ENCODE data around the gene TMEM272.

TMEM272 gene

DNA sequence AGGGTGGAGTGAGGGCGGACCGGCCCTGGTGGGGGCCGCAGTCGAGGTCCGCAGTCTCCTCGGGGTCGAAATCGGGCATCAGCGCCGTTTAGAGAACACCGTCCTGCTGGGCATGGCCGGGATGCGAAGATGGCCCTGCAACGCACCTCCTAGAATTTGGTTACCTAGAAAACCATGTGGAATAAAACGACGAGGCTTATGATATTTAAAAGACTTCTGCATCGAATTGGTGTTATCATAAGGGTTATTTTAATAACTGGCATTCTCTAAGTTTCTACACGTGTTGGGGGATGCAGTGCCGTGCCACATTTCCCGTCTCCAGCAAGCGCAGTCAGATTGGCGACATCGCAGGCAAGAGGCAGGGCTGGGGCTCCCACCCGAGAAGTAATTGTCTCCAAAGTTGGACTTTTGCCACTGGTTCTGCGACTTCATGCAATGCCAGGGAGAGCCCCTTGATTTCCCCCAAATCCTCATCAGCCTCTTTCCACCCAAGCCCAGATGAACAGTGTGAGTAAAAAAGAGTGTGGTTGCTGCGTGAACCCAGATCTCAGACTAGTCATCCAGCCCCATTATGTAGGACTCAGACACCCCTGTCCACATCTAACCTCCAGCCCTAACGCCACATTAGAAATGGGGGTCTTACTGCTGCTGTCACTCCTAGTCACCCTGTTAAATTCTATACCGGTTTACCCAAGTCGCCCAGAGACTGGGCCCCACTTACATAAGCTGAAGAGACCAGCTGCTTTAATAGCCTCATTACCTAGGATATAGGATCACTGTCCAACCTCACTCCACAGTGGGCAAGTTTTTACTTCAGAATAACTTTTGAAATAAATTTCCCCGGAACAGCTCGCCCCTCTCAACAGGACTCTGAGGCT, 40.4 kb downstream of the TMEM272 start:
- H3K27ac ChIP-seq (ENCODE audit: low read depth, low read length, severe bottlenecking) = peak overlapping the region; percentile 94
- WGBS, 2 experiments (ENCODE audit: insufficient coverage in 2 of 2) = 30 to 36% methylated on average over 24 to 29 of the region's 31 CpGs
- H3K4me1 ChIP-seq (ENCODE audit: control insufficient read depth, insufficient read depth, low read length, poor library complexity, severe bottlenecking) = peaks cover 17% of the 10 kb centered on the region
- H3K36me3 ChIP-seq (ENCODE audit: control insufficient read depth, insufficient read depth, low read length) = no peaks in the 10 kb centered on the region
- H3K9me3 ChIP-seq (ENCODE audit: control insufficient read depth, low read length) = no peaks in the 10 kb centered on the region
- peak overlapping the region; percentile 65 for H3K4me3 ChIP-seq (ENCODE audit: extremely low read depth, insufficient read depth, low read length, poor library complexity, severe bottlenecking)

DNA sequence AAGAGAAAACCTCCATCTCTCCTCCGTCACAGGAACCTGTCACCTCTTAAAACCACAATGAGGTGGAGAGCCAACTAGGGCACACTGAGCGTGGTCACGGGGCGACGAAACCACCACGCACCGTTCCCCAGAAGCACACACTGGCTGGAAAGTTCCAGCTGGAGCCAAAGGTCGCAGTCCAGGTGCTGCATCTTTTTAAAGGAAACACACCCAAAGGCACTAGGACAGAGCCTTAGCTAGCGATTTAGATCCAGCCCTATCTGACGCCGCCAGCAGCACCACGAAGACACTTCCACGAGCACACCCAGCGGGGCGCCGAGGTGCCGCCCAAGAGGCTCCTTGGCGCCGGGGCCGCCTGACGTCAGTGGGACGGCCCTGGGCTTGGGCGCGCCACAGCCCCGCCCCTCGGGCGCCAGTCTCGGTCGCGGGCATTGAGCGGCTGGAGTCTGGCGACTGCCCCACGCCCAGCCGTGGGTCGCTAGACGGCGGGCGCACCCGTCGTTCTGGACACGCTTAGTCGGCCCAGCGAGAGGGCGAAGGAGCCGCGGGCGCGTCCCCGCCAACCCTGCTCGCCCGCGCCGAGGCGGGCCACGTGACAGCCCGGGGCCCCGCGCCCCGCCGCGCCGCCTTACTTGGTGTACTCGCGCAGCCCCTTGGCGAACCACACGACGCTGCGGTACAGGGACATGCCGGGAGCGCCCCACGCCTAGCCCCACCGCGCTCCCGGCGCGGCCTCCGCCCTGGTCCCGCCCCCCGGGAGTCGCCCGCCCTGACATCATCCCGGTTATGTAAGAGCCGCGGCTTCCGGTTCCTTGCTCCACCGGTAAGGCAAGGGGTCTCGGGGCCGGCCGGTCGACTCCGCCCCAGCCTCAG, 41.3 kb downstream of the TMEM272 start, which contains the start of gene DHRS12:
TSS of gene DHRS12 (minus strand) at position 742 of the 873 bp plus-strand sequence. CDS start 4,504 bp downstream, outside the sequence.
- Histone ChIP-seq H3K4me3 (ENCODE audit: extremely low read depth, insufficient read depth, low read length, poor library complexity, severe bottlenecking) (peak within 1 kb of the TSS; percentile 65), H3K36me3 (ENCODE audit: control insufficient read depth, insufficient read depth, low read length) (no peaks in the 10 kb centered on the region), H3K27ac (ENCODE audit: low read depth, low read length, severe bottlenecking) (peak within 1 kb of the TSS; percentile 94), H3K9me3 (ENCODE audit: control insufficient read depth, low read length) (no peaks in the 10 kb centered on the region), H3K4me1 (ENCODE audit: control insufficient read depth, insufficient read depth, low read length, poor library complexity, severe bottlenecking) (peaks cover 17% of the 10 kb centered on the region)
- WGBS, 2 experiments (ENCODE audit: insufficient coverage in 2 of 2) = 2% methylated on average over 56 to 86 of the region's 91 CpGs

DNA sequence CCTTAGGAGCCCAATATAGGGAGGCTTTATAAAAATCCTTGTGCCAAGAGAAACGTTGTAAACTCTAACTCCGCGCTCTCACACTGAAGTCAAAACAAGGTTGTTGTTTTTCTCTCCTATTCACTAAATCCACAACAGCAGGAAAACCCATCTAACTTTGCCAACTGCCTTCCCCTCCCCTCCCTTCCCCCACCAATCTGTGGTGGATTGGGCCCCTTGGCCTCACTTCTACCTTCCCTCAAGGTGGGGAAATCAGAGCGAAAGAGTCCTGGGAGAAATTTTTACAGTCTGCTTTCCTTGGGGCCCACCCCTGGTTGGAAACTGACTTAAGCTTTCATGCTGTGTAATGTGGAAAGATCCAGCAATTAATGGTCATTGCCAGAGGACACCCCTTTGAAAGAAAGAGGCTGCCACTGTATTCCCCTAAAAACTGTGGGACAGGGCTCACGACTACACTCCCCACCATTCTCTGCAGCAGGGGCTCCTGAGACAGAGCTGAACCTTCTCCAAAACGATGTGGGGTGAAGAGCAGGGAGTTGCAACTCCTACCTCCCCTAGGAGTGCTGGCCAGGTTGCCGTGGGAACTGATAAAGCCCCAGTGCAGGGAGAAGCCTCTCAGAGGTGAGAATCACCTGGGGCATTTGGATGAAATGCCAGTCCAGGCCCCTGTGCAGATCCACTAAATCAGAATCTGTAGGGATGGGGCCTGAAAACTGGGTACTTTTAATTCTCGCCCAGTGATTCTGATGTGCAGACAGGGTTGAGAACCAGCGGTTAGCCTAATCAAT, 42.2 kb downstream of the TMEM272 start:
- Histone ChIP-seq H3K9me3 (ENCODE audit: control insufficient read depth, low read length) (no peaks in the 10 kb centered on the region), H3K27ac (ENCODE audit: low read depth, low read length, severe bottlenecking) (peak overlapping the region; percentile 94), H3K36me3 (ENCODE audit: control insufficient read depth, insufficient read depth, low read length) (no peaks in the 10 kb centered on the region), H3K4me1 (ENCODE audit: control insufficient read depth, insufficient read depth, low read length, poor library complexity, severe bottlenecking) (peaks cover 17% of the 10 kb centered on the region), H3K4me3 (ENCODE audit: extremely low read depth, insufficient read depth, low read length, poor library complexity, severe bottlenecking) (peak overlapping the region; percentile 65)
- 56 to 64% methylated on average over 3 to 7 of the region's 9 CpGs for WGBS, 2 experiments (ENCODE audit: insufficient coverage in 2 of 2)

DNA sequence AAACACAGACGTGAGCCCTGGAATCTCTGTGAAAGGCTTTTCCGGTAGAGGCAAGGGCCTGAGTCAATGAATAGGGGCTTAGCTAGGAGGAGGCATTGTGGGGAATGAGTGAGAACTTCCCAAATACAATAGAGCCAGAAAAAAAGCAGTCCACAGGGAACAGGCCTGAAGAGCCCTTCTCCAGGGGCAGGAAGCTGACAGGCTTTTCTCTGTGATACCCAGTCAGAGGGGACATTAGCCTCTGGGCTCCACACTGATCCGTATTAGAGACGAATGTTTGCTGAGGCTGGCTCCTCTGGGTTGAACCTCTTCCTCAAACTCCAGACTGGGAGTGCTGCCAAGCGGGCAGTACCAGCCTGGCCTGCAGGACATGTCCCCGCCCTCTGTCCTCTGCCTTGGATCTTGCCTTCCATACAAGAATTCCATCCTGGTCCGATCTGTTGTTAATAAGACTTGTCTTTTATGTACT, 43.3 kb downstream of the TMEM272 start:
- 68% methylated on average over 4 of the region's 7 CpGs for WGBS, 2 experiments (ENCODE audit: insufficient coverage in 2 of 2)
- H3K9me3 ChIP-seq (ENCODE audit: control insufficient read depth, low read length) = no peaks in the 10 kb centered on the region
- no peaks in the 10 kb centered on the region for H3K36me3 ChIP-seq (ENCODE audit: control insufficient read depth, insufficient read depth, low read length)
- peak overlapping the region; percentile 18 for H3K27ac ChIP-seq (ENCODE audit: low read depth, low read length, severe bottlenecking)
- peaks cover 17% of the 10 kb centered on the region for H3K4me1 ChIP-seq (ENCODE audit: control insufficient read depth, insufficient read depth, low read length, poor library complexity, severe bottlenecking)
- H3K4me3 ChIP-seq (ENCODE audit: extremely low read depth, insufficient read depth, low read length, poor library complexity, severe bottlenecking) = no peak overlapping the region

DNA sequence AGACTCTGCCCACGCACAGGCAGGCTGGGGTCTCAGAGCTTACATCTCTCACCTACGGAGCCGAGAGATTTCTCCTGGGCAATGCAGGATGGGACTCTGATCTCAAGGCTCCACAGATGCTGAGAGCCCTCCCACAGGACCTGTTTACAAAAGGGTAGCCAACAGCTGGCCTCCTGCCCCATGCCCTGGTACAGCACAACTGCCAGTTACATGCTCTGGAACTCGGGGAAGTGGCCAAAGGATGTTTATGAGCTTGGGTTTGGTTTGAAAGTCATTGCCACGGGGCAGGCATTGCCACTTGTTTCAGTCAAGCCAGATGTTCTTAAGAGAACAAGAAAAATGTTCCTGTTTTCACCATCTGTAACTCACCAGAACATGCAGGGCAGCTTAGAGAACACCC, 44.5 kb downstream of the TMEM272 start:
- 78 to 92% methylated on average over 3 to 4 of the region's 5 CpGs for WGBS, 2 experiments (ENCODE audit: insufficient coverage in 2 of 2)
- Histone ChIP-seq H3K36me3 (ENCODE audit: control insufficient read depth, insufficient read depth, low read length) (no peaks in the 10 kb centered on the region), H3K4me1 (ENCODE audit: control insufficient read depth, insufficient read depth, low read length, poor library complexity, severe bottlenecking) (peaks cover 17% of the 10 kb centered on the region), H3K4me3 (ENCODE audit: extremely low read depth, insufficient read depth, low read length, poor library complexity, severe bottlenecking) (no peak overlapping the region), H3K27ac (ENCODE audit: low read depth, low read length, severe bottlenecking) (no peak overlapping the region), H3K9me3 (ENCODE audit: control insufficient read depth, low read length) (no peaks in the 10 kb centered on the region)

DNA sequence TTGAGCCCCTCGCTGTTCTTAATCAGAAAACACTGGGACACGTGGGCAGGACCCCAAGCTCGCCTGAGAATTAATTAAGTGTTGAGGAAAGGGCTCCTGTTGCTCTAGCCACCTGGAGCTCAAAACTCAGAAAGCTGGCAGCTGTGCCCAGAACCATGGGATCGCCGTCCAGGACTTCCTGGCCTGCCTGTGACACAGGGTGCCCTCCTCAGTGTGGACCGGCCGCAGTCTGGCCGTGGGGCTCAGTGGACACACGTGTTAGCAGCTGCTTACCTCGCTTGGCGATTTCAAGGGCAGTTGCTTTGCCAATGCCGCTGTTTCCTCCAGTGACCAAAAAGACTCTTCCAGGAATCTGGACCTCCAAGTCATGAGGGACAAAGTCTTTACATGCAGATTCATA, 45.7 kb downstream of the TMEM272 start:
- no peaks in the 10 kb centered on the region for H3K36me3 ChIP-seq (ENCODE audit: control insufficient read depth, insufficient read depth, low read length)
- H3K4me3 ChIP-seq (ENCODE audit: extremely low read depth, insufficient read depth, low read length, poor library complexity, severe bottlenecking) = no peak overlapping the region
- no peak overlapping the region for H3K27ac ChIP-seq (ENCODE audit: low read depth, low read length, severe bottlenecking)
- no peaks in the 10 kb centered on the region for H3K9me3 ChIP-seq (ENCODE audit: control insufficient read depth, low read length)
- 90 to 94% methylated on average over 11 to 12 of the region's 12 CpGs for WGBS, 2 experiments (ENCODE audit: insufficient coverage in 2 of 2)
- peaks cover 17% of the 10 kb centered on the region for H3K4me1 ChIP-seq (ENCODE audit: control insufficient read depth, insufficient read depth, low read length, poor library complexity, severe bottlenecking)

DNA sequence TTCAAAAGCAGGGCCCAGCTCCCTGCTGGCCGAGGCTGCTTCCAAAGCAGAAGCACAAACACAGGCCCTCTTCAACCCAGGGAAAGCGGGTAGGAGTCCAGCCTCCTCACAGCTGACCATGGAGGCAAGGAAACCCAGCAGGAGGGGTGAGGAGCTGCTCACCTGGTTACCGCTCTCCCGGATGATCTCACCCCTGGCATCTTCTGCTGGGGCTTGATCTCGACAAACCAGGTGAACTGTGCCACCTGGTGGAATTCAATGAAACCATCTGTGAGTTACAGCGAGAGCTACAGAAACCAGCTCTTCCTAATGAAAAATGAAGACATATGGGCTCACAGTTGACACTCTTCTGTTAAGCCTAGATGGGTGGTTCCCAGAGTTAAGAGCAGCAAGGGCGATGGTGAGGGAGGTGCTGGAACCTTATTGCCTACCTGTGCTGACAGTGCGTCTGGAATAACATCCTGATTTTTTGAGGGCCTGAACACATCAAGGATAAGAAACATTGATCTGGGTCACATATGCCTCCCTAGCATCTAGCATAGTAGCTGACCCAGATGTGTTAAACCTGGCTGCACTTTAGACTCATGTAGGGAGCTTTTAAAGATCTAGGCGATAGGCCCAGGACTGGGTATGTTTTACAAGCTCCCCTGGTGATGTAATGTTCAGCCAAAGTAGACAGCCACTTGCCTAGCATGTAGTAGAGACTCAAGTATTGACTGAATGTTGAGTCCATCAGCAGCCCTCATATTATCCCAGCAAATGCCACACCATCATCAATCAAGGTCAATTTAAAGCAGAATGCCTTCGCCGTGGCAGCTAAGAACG, 47.1 kb downstream of the TMEM272 start:
- H3K36me3 ChIP-seq (ENCODE audit: control insufficient read depth, insufficient read depth, low read length) = no peaks in the 10 kb centered on the region
- H3K4me1 ChIP-seq (ENCODE audit: control insufficient read depth, insufficient read depth, low read length, poor library complexity, severe bottlenecking) = peaks cover 27% of the 10 kb centered on the region
- H3K9me3 ChIP-seq (ENCODE audit: control insufficient read depth, low read length) = no peaks in the 10 kb centered on the region
- H3K27ac ChIP-seq (ENCODE audit: low read depth, low read length, severe bottlenecking) = no peak overlapping the region
- H3K4me3 ChIP-seq (ENCODE audit: extremely low read depth, insufficient read depth, low read length, poor library complexity, severe bottlenecking) = no peak overlapping the region
- WGBS, 2 experiments (ENCODE audit: insufficient coverage in 2 of 2) = 73 to 77% methylated on average over 6 to 11 of the region's 12 CpGs

DNA sequence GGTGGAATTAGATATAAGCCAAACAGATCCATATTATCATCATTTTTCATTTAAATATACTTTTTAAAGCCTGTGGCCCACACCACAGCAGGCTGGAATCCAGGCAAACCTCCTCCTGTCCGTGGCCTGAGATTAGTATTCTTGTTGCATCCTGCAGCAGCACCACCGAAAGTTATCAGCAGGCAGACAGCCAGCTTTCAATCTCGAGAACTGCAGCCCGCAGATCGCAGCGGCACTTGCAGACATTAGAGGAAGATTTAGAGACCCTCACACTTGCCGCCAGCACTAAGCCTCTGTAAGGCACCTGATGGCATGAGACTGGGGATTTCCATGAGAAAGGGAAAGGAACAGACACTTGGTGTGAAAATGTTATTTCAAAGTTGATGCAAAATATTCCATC, 48.4 kb downstream of the TMEM272 start:
- H3K4me3 ChIP-seq (ENCODE audit: extremely low read depth, insufficient read depth, low read length, poor library complexity, severe bottlenecking) = no peak overlapping the region
- H3K9me3 ChIP-seq (ENCODE audit: control insufficient read depth, low read length) = no peaks in the 10 kb centered on the region
- 87 to 91% methylated on average over 7 of the region's 7 CpGs for WGBS, 2 experiments (ENCODE audit: insufficient coverage in 2 of 2)
- H3K27ac ChIP-seq (ENCODE audit: low read depth, low read length, severe bottlenecking) = no peak overlapping the region
- no peaks in the 10 kb centered on the region for H3K36me3 ChIP-seq (ENCODE audit: control insufficient read depth, insufficient read depth, low read length)
- H3K4me1 ChIP-seq (ENCODE audit: control insufficient read depth, insufficient read depth, low read length, poor library complexity, severe bottlenecking) = peaks cover 17% of the 10 kb centered on the region

DNA sequence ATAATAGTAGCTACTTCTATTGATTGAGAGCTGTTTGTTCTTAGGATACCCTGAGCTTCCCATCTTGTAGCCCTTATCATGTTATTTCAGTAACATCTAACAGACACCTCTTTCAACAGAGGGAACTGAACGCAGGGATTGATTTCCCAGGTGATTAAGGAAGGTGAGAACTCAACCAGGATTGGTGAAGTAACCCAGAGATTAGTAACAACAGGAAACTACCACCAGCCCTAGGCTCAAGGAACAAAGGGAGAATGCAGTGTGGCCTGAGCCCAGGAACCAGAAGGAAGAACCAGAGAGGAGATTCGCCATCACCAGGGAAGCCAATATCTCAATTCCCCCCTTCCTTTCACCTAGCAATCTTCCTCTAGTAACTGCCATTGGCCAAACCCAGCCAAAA, 49.6 kb downstream of the TMEM272 start:
- Histone ChIP-seq H3K27ac (ENCODE audit: low read depth, low read length, severe bottlenecking) (no peak overlapping the region), H3K36me3 (ENCODE audit: control insufficient read depth, insufficient read depth, low read length) (no peaks in the 10 kb centered on the region), H3K9me3 (ENCODE audit: control insufficient read depth, low read length) (no peaks in the 10 kb centered on the region), H3K4me3 (ENCODE audit: extremely low read depth, insufficient read depth, low read length, poor library complexity, severe bottlenecking) (no peak overlapping the region), H3K4me1 (ENCODE audit: control insufficient read depth, insufficient read depth, low read length, poor library complexity, severe bottlenecking) (peaks cover 15% of the 10 kb centered on the region)
- WGBS, 2 experiments (ENCODE audit: insufficient coverage in 2 of 2) = no CpG with 5 or more reads among the region's 2 CpGs
